ENCODE data around the gene HPSE2. TPM values are rescaled to one million over a fixed set of nuclear protein-coding genes. Genes with fewer than 3 reads are reported as not detected.

HPSE2 gene
- polyA plus RNA-seq, 2 of the 4 experiments (the other 2 are of a cell fraction), result not detected

DNA sequence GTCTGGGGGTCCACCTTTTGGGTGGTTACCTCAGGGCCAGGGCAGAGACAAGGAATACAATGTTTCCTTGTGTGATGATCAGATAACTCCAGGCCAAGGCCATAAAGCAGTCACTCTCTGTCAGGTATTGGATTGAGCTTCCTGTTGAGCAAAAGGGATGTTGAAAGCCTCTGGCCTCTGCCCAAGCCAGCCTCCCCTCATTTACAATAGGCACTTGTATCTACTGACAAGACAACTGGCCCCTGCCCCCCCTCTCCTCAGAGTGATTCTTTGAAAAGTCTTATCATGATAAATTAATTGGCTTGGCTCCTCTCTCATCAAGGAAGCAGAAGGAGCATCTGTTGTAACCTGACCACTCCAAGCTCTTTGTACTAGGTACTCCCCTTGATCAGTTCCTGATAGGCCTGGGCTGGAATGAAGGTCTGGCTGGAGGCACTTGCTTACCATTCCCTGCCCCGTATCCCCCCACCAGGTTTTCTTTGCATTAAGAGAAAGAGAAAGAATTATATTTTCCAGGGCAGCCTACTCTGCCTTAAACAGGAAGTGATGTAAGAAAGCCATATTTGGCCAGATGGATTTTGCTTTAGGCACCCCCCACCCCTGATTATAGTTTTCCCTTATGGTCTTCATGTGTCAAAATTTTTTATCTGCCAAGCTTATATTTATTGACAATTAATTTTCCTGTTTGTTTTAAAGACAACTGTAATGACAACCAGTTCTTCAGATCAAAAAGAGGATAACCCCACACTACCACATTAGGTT is 746.8 kb downstream of the HPSE2 start:
- ChIA-PET POLR2A (no interaction called here), CTCF (interaction anchor here (0.8 to 1.1 kb wide), 2 partner anchors 8 to 22 kb away, joined by 4 to 7 read pairs; no protein-coding TSS in a partner anchor)
- DNase-seq (ENCODE audit: low read depth in 1 of 2, low spot score in 1 of 2), result no peak
- 13% methylated on average over 1 of the region's 1 CpG for WGBS (ENCODE audit: missing lambda C conversion rate)
- no peak overlapping the region for H3K4me3 ChIP-seq
- no peak overlapping the region for H3K4me2 ChIP-seq
- H3K4me1 ChIP-seq, result no peaks in the 10 kb centered on the region
- TF ChIP-seq SMC3 (IDR thresholded peaks at IDR 0.05), result no peak
- TF ChIP-seq NFE2L2 (conservative IDR thresholded peaks at IDR 0.05; ENCODE audit: low read length), result no peak
- TF ChIP-seq FOSB (CRISPR knock-in tag; IDR thresholded peaks at IDR 0.05), result no peak
- TF ChIP-seq EHMT2 (IDR thresholded peaks at IDR 0.05; ENCODE audit: low read depth), result no peak
- TF ChIP-seq, protein P1, sequence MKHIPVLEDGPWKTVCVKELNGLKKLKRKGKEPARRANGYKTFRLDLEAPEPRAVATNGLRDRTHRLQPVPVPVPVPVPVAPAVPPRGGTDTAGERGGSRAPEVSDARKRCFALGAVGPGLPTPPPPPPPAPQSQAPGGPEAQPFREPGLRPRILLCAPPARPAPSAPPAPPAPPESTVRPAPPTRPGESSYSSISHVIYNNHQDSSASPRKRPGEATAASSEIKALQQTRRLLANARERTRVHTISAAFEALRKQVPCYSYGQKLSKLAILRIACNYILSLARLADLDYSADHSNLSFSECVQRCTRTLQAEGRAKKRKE (CRISPR knock-in tag; IDR thresholded peaks at IDR 0.05; ENCODE audit: low read depth), result no peak
- TF ChIP-seq, protein P2, sequence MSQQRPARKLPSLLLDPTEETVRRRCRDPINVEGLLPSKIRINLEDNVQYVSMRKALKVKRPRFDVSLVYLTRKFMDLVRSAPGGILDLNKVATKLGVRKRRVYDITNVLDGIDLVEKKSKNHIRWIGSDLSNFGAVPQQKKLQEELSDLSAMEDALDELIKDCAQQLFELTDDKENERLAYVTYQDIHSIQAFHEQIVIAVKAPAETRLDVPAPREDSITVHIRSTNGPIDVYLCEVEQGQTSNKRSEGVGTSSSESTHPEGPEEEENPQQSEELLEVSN (IDR thresholded peaks at IDR 0.05; ENCODE audit: borderline replicate concordance, low read depth), result no peak
- TF ChIP-seq RCOR1 (IDR thresholded peaks at IDR 0.05; ENCODE audit: low read depth, low read length), result no peak
- no peak for TF ChIP-seq MYC (IDR thresholded peaks at IDR 0.05; ENCODE audit: borderline replicate concordance, low read length)
- no peak for TF ChIP-seq JUN (IDR thresholded peaks at IDR 0.05)
- TF ChIP-seq ZFP36 (IDR thresholded peaks at IDR 0.05; ENCODE audit: borderline replicate concordance, partially characterized antibody), result no peak
- no peak for TF ChIP-seq NPAS2 (CRISPR knock-in tag; IDR thresholded peaks at IDR 0.05; ENCODE audit: borderline replicate concordance)
- TF ChIP-seq FOXS1 (CRISPR knock-in tag; IDR thresholded peaks at IDR 0.05), result no peak
- TF ChIP-seq RFX5 (IDR thresholded peaks at IDR 0.05), result no peak
- no peak for TF ChIP-seq MAZ (IDR thresholded peaks at IDR 0.05; ENCODE audit: borderline replicate concordance, low read depth, low read length)
- TF ChIP-seq CHD4 (IDR thresholded peaks at IDR 0.05; ENCODE audit: borderline replicate concordance), result no peak
- no peak for TF ChIP-seq EP300 (IDR thresholded peaks at IDR 0.05)
- TF ChIP-seq JUNB (IDR thresholded peaks at IDR 0.05), result no peak
- TF ChIP-seq KDM1A (IDR thresholded peaks at IDR 0.05; ENCODE audit: low read depth), result no peak
- no peak for TF ChIP-seq POLR2A (IDR thresholded peaks at IDR 0.05; ENCODE audit: low read length)
- TF ChIP-seq TP53 (CRISPR knock-in tag; IDR thresholded peaks at IDR 0.05), result no peak
- FAIRE-seq, result no peak
- H3K9me3 ChIP-seq, result no peaks in the 10 kb centered on the region
- no peak overlapping the region for H3K27ac ChIP-seq
- no peak for ATAC-seq

DNA sequence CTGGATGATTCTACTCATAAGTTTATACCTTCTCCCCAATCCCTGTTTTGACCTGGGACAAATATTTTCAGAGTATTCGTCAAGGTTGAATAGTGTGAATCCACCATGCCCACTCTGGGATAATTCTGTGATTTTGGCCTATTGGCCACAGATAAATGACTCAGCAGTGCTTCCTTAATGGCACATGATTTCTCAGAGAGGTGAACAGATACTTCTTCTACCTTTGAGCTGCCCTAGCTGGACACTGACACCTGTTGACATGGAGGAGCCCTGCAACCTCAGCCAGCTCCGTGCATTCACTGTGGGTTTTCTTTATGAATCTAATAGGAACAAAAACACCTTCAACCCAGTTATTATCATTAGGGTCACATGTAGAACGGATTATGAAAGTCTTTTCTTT is 748.0 kb downstream of the HPSE2 start:
- no peak overlapping the region for H3K27ac ChIP-seq
- no peak for DNase-seq (ENCODE audit: low read depth in 1 of 2, low spot score in 1 of 2)
- POLR2A ChIA-PET, result no interaction called here
- CTCF ChIA-PET, result no interaction called here
- ATAC-seq, result no peak
- no peak overlapping the region for H3K4me2 ChIP-seq
- no peak overlapping the region for H3K4me3 ChIP-seq
- no peaks in the 10 kb centered on the region for H3K9me3 ChIP-seq
- FAIRE-seq, result no peak
- no peaks in the 10 kb centered on the region for H3K4me1 ChIP-seq
- TF ChIP-seq JUN (IDR thresholded peaks at IDR 0.05) (no peak), SMC3 (IDR thresholded peaks at IDR 0.05) (no peak), GATA3 (IDR thresholded peaks at IDR 0.05; ENCODE audit: borderline replicate concordance) (no peak), EHF (CRISPR knock-in tag; IDR thresholded peaks at IDR 0.05) (no peak), FOSL2 (IDR thresholded peaks at IDR 0.05) (no peak), FOSL2 (CRISPR knock-in tag; IDR thresholded peaks at IDR 0.05) (no peak), EP300 (IDR thresholded peaks at IDR 0.05) (no peak), TFCP2L1 (CRISPR knock-in tag; IDR thresholded peaks at IDR 0.05) (no peak)
- TF ChIP-seq, protein P1 (CRISPR knock-in tag; IDR thresholded peaks at IDR 0.05; ENCODE audit: low read depth), result no peak
- TF ChIP-seq, protein P3, sequence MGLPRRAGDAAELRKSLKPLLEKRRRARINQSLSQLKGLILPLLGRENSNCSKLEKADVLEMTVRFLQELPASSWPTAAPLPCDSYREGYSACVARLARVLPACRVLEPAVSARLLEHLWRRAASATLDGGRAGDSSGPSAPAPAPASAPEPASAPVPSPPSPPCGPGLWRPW (IDR thresholded peaks at IDR 0.05), result no peak
- 35% methylated on average over 3 of the region's 3 CpGs for WGBS (ENCODE audit: missing lambda C conversion rate)

All from A549 (cell line).